Stomach (tissue), 9 donors: Measurements from ENCODE around the gene UTS2B. TPM values are rescaled to one million over a fixed set of nuclear protein-coding genes. Genes with fewer than 3 reads are reported as not detected.

Experiments
- DNase-seq, 2 donors: peaks; one replicate each; pipeline versions ENCODE4 v3.0.0 to v3.0.0-alpha.2; 2013 to 2019
- H3K27ac ChIP-seq, 5 donors: fragments of 200-600 bp in 4 of 5; sonication (generic) in 4 of 5; one replicate each; pipeline ENCODE4 v1.5.1; 2013 to 2019; ENCODE audit warnings: mild to moderate bottlenecking in 1 of 5, moderate library complexity in 1 of 5
- H3K27me3 ChIP-seq, 3 donors: fragments of 200-600 bp; sonication (generic); one replicate each; pipeline ENCODE4 v1.5.1; 2017 to 2019; ENCODE audit warnings: mixed run types in 1 of 3
- H3K36me3 ChIP-seq, 4 donors: fragments of 200-600 bp; sonication (generic); 1 replicate in 3 of 4; 2 replicates in 1 of 4; pipeline ENCODE4 v1.5.1; 2016 to 2019
- H3K4me1 ChIP-seq, 4 donors: fragments of 200-600 bp; sonication (generic); one replicate each; pipeline ENCODE4 v1.5.1; 2016 to 2019
- H3K4me3 ChIP-seq, 4 donors: fragments of 200-600 bp; sonication (generic) in 3 of 4; one replicate each; pipeline ENCODE4 v1.5.1; 2016 to 2019; ENCODE audit warnings: mild to moderate bottlenecking in 1 of 4
- H3K9me3 ChIP-seq, 4 donors: fragments of 200-600 bp; sonication (generic); one replicate each; pipeline ENCODE4 v1.5.1; 2016 to 2019
- EP300 ChIP-seq: sonication (generic); formaldehyde crosslinking; IDR thresholded peaks from one replicate; pipeline ENCODE4 v1.6.1; 2017; ENCODE audit warnings: antibody characterized with exemption
- POLR2A ChIP-seq, 4 donors: fragments of 450-650 bp; IDR thresholded peaks; one replicate each; pipeline ENCODE4 v1.6.1; 2016; ENCODE audit warnings: antibody characterized with exemption in 4 of 4, control low read depth in 2 of 4, mild to moderate bottlenecking in 1 of 4, moderate library complexity in 1 of 4
- POLR2AphosphoS5 ChIP-seq, 3 donors: sonication (generic); formaldehyde crosslinking; IDR thresholded peaks; one replicate each; pipeline ENCODE4 v1.6.1; 2016; ENCODE audit warnings: antibody characterized with exemption in 3 of 3
- WGBS, 5 donors: extraction: QIAGEN DNeasy Blood & Tissue Kit in 3 of 5; methylation state at CpG; one replicate each; pipeline versions ENCODE4 v1.1.5 to v1.1.7; 2013 to 2018; 5-methylcytosine and 5-hydroxymethylcytosine counted together
- intact Hi-C: fragments of 100-400 bp; cut with DNase I; formaldehyde crosslinking; loops from one replicate; pipeline ENCODE4 v1.15.1; 2023; ENCODE audit warnings: low total_unique reads
- polyA plus RNA-seq, 3 donors: library from polyadenylated mRNA; stranded (reverse); fragments of 200-250 nt; gene quantifications; one replicate each; pipeline ENCODE4 v1.2.3, GENCODE V29; 2013
- total RNA-seq, 5 donors: library from RNA; depleted of rRNA; stranded (reverse); fragments of >200 nt; gene quantifications; one replicate each; pipeline versions ENCODE4 v1.1.0 to v1.2.3, GENCODE V29; 2014 to 2016
- TF ChIP-seq, protein P1 (sequence below), 7 experiments: fragments of 450-650 bp in 4 of 7; fragments of 200-600 bp in 3 of 7; sonication (generic) in 3 of 7; IDR thresholded peaks; one replicate each; pipeline ENCODE4 v1.5.1; 2016 to 2019; ENCODE audit warnings: antibody characterized with exemption in 7 of 7, control low read depth in 2 of 7, mild to moderate bottlenecking in 1 of 7
- donor health status: healthy with polysubstance abuse.
- donor health status: Bipolar disorder and iron deficiency.
- donor health status: healthy.

Gene UTS2B
- total and polyA plus RNA-seq, 8 donors, result 0.20 to 0.46 TPM; not detected in 6

GRCh38 chr3:191352014-191352413 is 21.7 kb upstream of the UTS2B start:
- intact Hi-C loops, result no loop called here
- no peak for TF ChIP-seq EP300
- no peak for TF ChIP-seq POLR2A (IDR thresholded peaks at IDR 0.05)
- no peak for TF ChIP-seq POLR2AphosphoS5 (IDR thresholded peaks at IDR 0.05)
- TF ChIP-seq, protein P1, sequence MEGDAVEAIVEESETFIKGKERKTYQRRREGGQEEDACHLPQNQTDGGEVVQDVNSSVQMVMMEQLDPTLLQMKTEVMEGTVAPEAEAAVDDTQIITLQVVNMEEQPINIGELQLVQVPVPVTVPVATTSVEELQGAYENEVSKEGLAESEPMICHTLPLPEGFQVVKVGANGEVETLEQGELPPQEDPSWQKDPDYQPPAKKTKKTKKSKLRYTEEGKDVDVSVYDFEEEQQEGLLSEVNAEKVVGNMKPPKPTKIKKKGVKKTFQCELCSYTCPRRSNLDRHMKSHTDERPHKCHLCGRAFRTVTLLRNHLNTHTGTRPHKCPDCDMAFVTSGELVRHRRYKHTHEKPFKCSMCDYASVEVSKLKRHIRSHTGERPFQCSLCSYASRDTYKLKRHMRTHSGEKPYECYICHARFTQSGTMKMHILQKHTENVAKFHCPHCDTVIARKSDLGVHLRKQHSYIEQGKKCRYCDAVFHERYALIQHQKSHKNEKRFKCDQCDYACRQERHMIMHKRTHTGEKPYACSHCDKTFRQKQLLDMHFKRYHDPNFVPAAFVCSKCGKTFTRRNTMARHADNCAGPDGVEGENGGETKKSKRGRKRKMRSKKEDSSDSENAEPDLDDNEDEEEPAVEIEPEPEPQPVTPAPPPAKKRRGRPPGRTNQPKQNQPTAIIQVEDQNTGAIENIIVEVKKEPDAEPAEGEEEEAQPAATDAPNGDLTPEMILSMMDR (IDR thresholded peaks at IDR 0.05), result no peak
- WGBS, 5 donors, result 74 to 89% (median 85%) methylated on average over 1 of the region's 1 CpG
- H3K9me3 ChIP-seq, result no peaks in the 10 kb centered on the region
- H3K36me3 ChIP-seq, result no peaks in the 10 kb centered on the region
- H3K4me1 ChIP-seq, result peaks cover 22 to 92% (median 52%) of the 10 kb centered on the region in 4 donors
- no peaks in the 10 kb centered on the region for H3K27me3 ChIP-seq
- peak overlapping the region in 1 of 5 donors; percentile 50 for H3K27ac ChIP-seq
- no peak for DNase-seq
- no peak overlapping the region for H3K4me3 ChIP-seq

DNA sequence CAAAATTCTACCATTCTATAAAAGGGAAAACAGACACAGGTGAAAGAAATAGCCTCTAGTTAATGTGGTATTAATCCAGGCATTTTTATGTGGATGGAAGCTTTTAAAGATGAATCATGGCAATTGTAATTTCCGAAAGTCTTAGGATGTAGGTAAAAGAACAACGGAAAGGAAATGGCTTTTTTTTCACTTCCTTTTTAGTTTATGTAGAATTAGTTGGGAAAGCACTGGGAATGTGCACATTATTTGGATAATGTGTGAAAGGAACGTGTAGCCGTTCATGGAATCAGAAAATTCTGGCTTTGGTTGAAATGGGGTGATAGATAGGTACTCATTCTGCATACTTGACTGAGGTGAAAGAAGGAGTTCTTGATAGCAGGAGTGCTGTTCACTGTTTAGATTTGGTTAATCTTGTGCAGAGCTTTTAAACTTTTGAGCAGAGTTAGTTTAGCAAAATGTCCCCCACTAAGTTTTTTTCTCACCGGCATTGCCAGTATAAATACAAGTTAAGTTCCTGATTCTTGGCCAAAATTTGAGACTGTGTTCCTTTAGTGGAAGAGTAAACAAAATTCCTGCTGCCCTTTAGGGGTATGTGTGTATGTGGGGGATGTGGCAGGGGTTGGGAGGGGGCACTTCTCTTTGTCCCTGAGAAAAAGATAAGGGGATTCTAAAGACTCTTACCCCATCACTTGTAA is 20.2 kb upstream of the UTS2B start:
- Histone ChIP-seq H3K4me1 (peaks cover 20 to 91% (median 45%) of the 10 kb centered on the region in 4 donors), H3K9me3 (no peaks in the 10 kb centered on the region), H3K36me3 (no peaks in the 10 kb centered on the region), H3K27ac (peak overlapping the region in 4 of 5 donors; percentile 30 to 56 (median 42)), H3K27me3 (no peaks in the 10 kb centered on the region), H3K4me3 (no peak overlapping the region)
- WGBS, 5 donors, result 28 to 52% (median 32%) methylated on average over 5 of the region's 5 CpGs
- DNase-seq, result no peak
- TF ChIP-seq POLR2A (IDR thresholded peaks at IDR 0.05), result no peak
- intact Hi-C loops, result no loop called here

DNA sequence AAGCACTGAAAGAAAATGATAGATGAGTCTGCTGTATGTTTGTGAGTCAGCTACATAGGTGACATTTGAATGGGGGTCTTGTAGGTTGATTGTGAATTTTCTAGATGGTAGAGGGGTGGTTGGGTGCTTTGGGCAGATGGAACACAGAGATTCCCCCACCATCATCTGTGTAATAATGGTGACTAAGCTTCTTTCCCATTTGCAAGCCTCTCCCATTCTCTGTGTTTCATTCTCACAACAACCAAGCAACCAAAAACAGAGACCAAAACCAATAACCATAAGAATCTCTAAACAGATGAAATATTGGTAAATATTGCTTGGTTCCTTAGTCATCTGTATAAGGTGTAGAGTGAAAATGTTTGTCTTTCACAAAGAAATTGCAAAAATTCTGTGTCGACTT is 17.8 kb upstream of the UTS2B start:
- intact Hi-C loops, result no loop called here
- no peak overlapping the region for H3K27ac ChIP-seq
- H3K4me3 ChIP-seq, result no peak overlapping the region
- no peak for TF ChIP-seq POLR2A (IDR thresholded peaks at IDR 0.05)
- TF ChIP-seq POLR2AphosphoS5 (IDR thresholded peaks at IDR 0.05), result no peak
- no peak for TF ChIP-seq EP300
- TF ChIP-seq, protein P1 (IDR thresholded peaks at IDR 0.05), result no peak
- 89 to 100% (median 93%) methylated on average over 1 of the region's 1 CpG for WGBS, 5 donors
- no peaks in the 10 kb centered on the region for H3K9me3 ChIP-seq
- peaks cover 17 to 91% (median 51%) of the 10 kb centered on the region in 4 donors for H3K4me1 ChIP-seq
- no peaks in the 10 kb centered on the region for H3K36me3 ChIP-seq
- DNase-seq, result no peak
- H3K27me3 ChIP-seq, result no peaks in the 10 kb centered on the region

DNA sequence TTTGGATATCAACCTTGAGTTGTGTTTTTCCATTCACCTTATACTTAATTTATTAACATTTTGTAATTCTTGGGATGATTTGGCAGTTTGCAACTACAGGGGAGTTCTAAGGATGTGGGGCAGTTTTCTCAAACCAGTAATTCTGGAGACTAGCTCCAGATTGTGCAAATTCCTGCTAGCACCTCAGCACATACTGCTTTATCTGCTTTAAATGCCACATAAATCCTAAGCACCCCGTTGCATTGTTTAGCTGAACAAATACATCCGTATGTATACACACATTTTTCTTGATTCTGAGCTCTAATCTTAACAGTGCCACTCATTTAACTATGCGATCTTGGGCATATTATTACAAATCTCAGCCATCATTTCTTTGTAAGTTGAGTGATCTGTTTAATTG is 16.9 kb upstream of the UTS2B start:
- Histone ChIP-seq H3K36me3 (no peaks in the 10 kb centered on the region), H3K4me3 (no peak overlapping the region), H3K9me3 (no peaks in the 10 kb centered on the region), H3K4me1 (peaks cover 18 to 91% (median 53%) of the 10 kb centered on the region in 4 donors), H3K27me3 (no peaks in the 10 kb centered on the region), H3K27ac (no peak overlapping the region)
- no peak for TF ChIP-seq EP300
- TF ChIP-seq POLR2AphosphoS5 (IDR thresholded peaks at IDR 0.05), result no peak
- TF ChIP-seq POLR2A (IDR thresholded peaks at IDR 0.05), result no peak
- TF ChIP-seq, protein P1 (IDR thresholded peaks at IDR 0.05), result no peak
- WGBS, 5 donors, result 25 to 61% (median 39%) methylated on average over 3 of the region's 3 CpGs
- DNase-seq, result no peak
- intact Hi-C loops, result no loop called here

DNA sequence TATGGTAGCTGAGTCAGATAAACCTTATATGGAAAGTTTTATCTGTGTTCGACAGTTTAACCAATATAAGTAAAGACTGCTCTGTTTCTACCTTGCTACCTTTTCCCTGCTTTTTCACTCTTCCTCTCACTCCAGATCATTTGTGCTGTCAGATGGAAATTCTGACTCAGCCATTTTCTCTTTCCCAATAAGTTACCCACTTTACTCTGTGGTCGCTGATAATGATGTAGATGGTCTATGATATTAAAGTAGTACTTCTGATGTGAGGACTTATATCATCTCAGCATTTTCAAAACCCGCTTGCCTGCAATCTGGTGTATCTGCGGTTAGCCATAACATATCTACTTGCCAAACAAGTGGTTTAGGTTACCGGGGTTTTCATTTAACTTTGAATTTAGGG is 15.0 kb upstream of the UTS2B start:
- 73 to 82% (median 78%) methylated on average over 5 of the region's 5 CpGs for WGBS, 5 donors
- H3K9me3 ChIP-seq, result no peaks in the 10 kb centered on the region
- no peaks in the 10 kb centered on the region for H3K27me3 ChIP-seq
- peaks cover 19 to 90% (median 49%) of the 10 kb centered on the region in 4 donors for H3K4me1 ChIP-seq
- TF ChIP-seq POLR2A (IDR thresholded peaks at IDR 0.05), result no peak
- no peak for TF ChIP-seq POLR2AphosphoS5 (IDR thresholded peaks at IDR 0.05)
- TF ChIP-seq, protein P1 (IDR thresholded peaks at IDR 0.05), result no peak
- TF ChIP-seq EP300, result no peak
- no peak overlapping the region for H3K4me3 ChIP-seq
- intact Hi-C loops, result no loop called here
- H3K27ac ChIP-seq, result no peak overlapping the region
- no peak for DNase-seq
- H3K36me3 ChIP-seq, result no peaks in the 10 kb centered on the region
